Effector memory CD4-positive, alpha-beta T cell (primary cell): ENCODE data around the gene FGD4.
"Not testable (repeated sequence)": the region's sequence is repeated elsewhere in the genome, so short reads cannot be mapped to it uniquely, and the experiment has no call there.

Experiments
- DNase-seq, 3 donors: peaks; one replicate each; pipeline ENCODE4 v3.0.0-alpha.2; 2020
- H3K27ac ChIP-seq: 2 replicates; pipeline ENCODE4 v1.7.0; 2013; ENCODE audit warnings: mild to moderate bottlenecking, low read length, moderate library complexity; ENCODE audit not compliant: insufficient read depth, poor library complexity, severe bottlenecking
- H3K27me3 ChIP-seq: replicated peaks from 2 replicates; pipeline ENCODE4 v1.7.0; 2013; ENCODE audit warnings: mild to moderate bottlenecking, low read length; ENCODE audit not compliant: insufficient read depth, control insufficient read depth, poor library complexity, severe bottlenecking
- H3K36me3 ChIP-seq: 2 replicates; pipeline ENCODE4 v1.7.0; 2013; ENCODE audit warnings: mild to moderate bottlenecking, low read length, moderate library complexity; ENCODE audit not compliant: control insufficient read depth, insufficient read depth
- H3K4me1 ChIP-seq: 2 replicates; pipeline ENCODE4 v1.7.0; 2013; ENCODE audit warnings: low read length, mild to moderate bottlenecking; ENCODE audit not compliant: control insufficient read depth, insufficient read depth, poor library complexity, severe bottlenecking
- H3K4me3 ChIP-seq: 2 replicates; pipeline ENCODE4 v1.7.0; 2013; ENCODE audit warnings: low read length, low read depth, mild to moderate bottlenecking; ENCODE audit not compliant: insufficient read depth, poor library complexity, severe bottlenecking
- H3K9me3 ChIP-seq: 2 replicates; pipeline ENCODE4 v1.7.0; 2013; ENCODE audit warnings: mild to moderate bottlenecking, low read length, moderate library complexity; ENCODE audit not compliant: control insufficient read depth

FGD4 gene

GRCh38 chr12:32545413-32545980 lies 146.1 kb downstream of the FGD4 start:
- no peaks in the 10 kb centered on the region for H3K9me3 ChIP-seq
- H3K4me3 ChIP-seq: no peak overlapping the region
- H3K36me3 ChIP-seq: no peaks in the 10 kb centered on the region
- no peaks in the 10 kb centered on the region for H3K27me3 ChIP-seq
- no peak overlapping the region for H3K27ac ChIP-seq
- no peaks in the 10 kb centered on the region for H3K4me1 ChIP-seq
- no peak for DNase-seq

GRCh38 chr12:32546272-32546671 lies 146.9 kb downstream of the FGD4 start:
- Histone ChIP-seq H3K4me3 (no peak overlapping the region), H3K4me1 (no peaks in the 10 kb centered on the region), H3K27me3 (no peaks in the 10 kb centered on the region), H3K9me3 (no peaks in the 10 kb centered on the region), H3K36me3 (no peaks in the 10 kb centered on the region), H3K27ac (no peak overlapping the region)
- DNase-seq: no peak

DNA sequence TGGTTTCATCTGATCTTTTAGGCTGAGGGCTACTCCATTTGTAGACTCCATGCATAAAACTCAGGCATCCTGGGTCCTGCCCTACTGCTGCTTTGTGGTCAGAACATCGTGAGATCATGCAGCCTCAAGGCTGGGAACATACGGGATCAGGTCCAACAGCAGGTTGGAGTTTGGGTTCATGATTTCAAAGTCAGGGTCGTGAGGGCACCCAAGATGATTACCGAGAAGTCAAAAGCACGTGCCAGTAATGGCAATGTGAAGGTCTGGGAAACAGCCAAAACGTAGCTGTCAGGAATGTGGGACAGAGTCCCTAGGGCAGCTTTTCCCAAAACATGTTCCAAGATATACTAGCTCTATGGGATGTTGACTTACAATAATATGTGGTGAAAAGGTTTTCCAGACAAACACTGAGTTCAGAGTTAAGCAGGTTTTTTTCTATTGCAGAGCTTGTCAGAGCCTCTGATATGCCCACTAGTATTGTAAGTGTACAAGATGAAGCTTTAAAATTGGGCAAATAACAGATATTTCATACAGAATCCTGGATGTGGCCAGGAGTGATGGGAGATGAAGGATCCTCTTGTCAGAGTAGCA lies 149.4 kb downstream of the FGD4 start:
- H3K4me1 ChIP-seq: no peaks in the 10 kb centered on the region
- H3K27ac ChIP-seq: no peak overlapping the region
- H3K4me3 ChIP-seq: no peak overlapping the region
- no peaks in the 10 kb centered on the region for H3K9me3 ChIP-seq
- H3K27me3 ChIP-seq: no peaks in the 10 kb centered on the region
- no peak for DNase-seq
- H3K36me3 ChIP-seq: no peaks in the 10 kb centered on the region

DNA sequence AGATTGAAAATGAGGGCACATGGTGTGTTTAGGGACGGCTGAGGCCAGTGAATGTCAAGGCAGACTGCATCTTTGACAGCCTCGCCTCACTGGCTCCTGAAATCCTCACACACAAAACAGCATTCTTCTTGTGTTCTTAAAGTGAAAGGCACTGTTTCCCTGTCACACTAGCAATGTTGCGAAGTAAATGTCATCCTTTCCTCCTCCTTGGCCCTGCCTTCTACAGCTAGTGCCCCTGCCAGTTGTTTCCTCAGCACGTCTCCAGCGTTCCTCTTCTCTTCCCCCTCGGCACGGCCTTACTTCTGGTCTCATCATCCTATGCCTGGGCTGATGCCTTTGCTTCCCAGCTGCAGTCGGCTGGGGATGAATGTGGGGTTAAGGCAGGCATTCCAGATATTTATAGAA lies 150.3 kb downstream of the FGD4 start:
- no peak for DNase-seq
- Histone ChIP-seq H3K4me3 (no peak overlapping the region), H3K36me3 (no peaks in the 10 kb centered on the region), H3K4me1 (no peaks in the 10 kb centered on the region), H3K27ac (no peak overlapping the region), H3K27me3 (no peaks in the 10 kb centered on the region), H3K9me3 (no peaks in the 10 kb centered on the region)

DNA sequence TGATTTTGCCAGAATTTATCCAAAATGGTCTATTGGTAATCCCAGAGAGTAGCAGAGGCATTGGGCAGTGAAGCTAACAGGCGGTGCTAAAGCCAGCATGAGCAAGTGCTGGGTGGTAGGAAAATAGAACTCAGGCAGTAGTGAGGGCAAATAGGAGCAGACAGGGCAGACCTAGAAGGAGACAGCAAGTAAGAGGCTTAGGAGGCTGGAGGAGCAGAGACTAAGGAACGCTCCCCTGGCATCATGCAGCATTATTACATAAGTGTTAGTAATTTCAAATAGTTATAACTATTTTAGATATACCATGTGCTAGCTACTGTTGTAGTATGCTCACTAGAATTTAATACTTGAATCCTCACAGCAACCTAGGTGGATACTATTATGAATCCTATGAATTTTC lies 151.7 kb downstream of the FGD4 start:
- Histone ChIP-seq H3K4me3 (no peak overlapping the region), H3K27ac (no peak overlapping the region), H3K36me3 (no peaks in the 10 kb centered on the region), H3K4me1 (no peaks in the 10 kb centered on the region), H3K27me3 (no peaks in the 10 kb centered on the region), H3K9me3 (no peaks in the 10 kb centered on the region)
- no peak for DNase-seq

GRCh38 chr12:32558903-32559302 lies 159.5 kb downstream of the FGD4 start:
- Histone ChIP-seq H3K36me3 (no peaks in the 10 kb centered on the region), H3K9me3 (no peaks in the 10 kb centered on the region), H3K27ac (no peak overlapping the region), H3K4me3 (no peak overlapping the region), H3K27me3 (peaks cover 3% of the 10 kb centered on the region), H3K4me1 (no peaks in the 10 kb centered on the region)
- no peak for DNase-seq

- H3K4me3 ChIP-seq: no peak overlapping the region
- no peaks in the 10 kb centered on the region for H3K9me3 ChIP-seq
- H3K27me3 ChIP-seq: peaks cover 3% of the 10 kb centered on the region
- H3K27ac ChIP-seq: no peak overlapping the region
- no peaks in the 10 kb centered on the region for H3K36me3 ChIP-seq
- DNase-seq: no peak
- no peaks in the 10 kb centered on the region for H3K4me1 ChIP-seq
These were observed 160.1 kb downstream of the FGD4 start for GRCh38 chr12:32559434-32559833.

GRCh38 chr12:32560520-32560919 lies 161.2 kb downstream of the FGD4 start:
- H3K27me3 ChIP-seq: peaks cover 3% of the 10 kb centered on the region
- H3K27ac ChIP-seq: no peak overlapping the region
- no peak overlapping the region for H3K4me3 ChIP-seq
- no peaks in the 10 kb centered on the region for H3K36me3 ChIP-seq
- no peak for DNase-seq
- H3K4me1 ChIP-seq: no peaks in the 10 kb centered on the region
- no peaks in the 10 kb centered on the region for H3K9me3 ChIP-seq

DNA sequence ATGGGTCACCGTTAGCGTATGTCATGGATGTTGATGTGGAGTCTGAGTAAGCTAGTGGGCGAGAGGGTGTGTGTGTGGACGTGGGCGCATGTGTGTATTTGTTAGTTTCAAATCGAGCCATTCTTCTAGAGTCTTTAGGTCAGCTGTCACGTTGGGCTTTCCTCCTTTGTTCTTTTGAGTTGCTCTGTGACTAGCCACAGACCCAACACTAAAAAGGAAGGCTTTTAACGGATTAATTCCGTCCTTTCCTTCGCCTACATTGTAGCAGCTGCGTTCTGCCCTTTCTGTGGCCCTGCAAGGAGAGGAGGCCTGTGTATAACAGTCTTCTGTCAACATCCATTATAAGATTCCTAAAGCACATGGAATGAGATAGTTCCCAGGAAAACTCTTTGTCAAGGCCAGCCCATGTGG lies 162.6 kb downstream of the FGD4 start:
- H3K27ac ChIP-seq: no peak overlapping the region
- DNase-seq: no peak

DNA sequence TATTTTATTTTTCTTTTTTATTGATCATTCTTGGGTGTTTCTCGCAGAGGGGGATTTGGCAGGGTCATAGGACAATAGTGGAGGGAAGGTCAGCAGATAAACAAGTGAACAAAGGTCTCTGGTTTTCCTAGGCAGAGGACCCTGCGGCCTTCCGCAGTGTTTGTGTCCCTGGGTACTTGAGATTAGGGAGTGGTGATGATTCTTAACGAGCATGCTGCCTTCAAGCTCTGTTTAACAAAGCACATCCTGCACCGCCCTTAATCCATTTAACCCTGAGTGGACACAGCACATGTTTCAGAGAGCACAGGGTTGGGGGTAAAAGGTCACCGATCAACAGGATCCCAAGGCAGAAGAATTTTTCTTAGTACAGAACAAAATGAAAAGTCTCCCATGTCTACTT lies 163.1 kb downstream of the FGD4 start:
- not testable (repeated sequence) for H3K4me3 ChIP-seq, H3K27ac ChIP-seq

More for the DNA sequence above, 162.6 kb downstream of the FGD4 start:
- no peaks in the 10 kb centered on the region for H3K9me3 ChIP-seq
- H3K36me3 ChIP-seq: no peaks in the 10 kb centered on the region
- no peaks in the 10 kb centered on the region for H3K4me1 ChIP-seq
- no peak overlapping the region for H3K4me3 ChIP-seq
- H3K27me3 ChIP-seq: peaks cover 3% of the 10 kb centered on the region

More for the DNA sequence above, 163.1 kb downstream of the FGD4 start:
- not testable (repeated sequence) for DNase-seq, H3K27me3 ChIP-seq, H3K9me3 ChIP-seq, H3K4me1 ChIP-seq, H3K36me3 ChIP-seq
